Endothelial cell of hepatic sinusoid (primary cell): ENCODE data around the gene NRGN.

Experiments used
- in situ Hi-C: cut with HindIII; loops from 2 replicates; pipeline ENCODE4 v1.10.0; 2017; ENCODE audit warnings: low sequenced_read_pairs

Gene NRGN

GRCh38 chr11:124738713-124739478, 846 bp upstream of the NRGN start:
- in situ Hi-C loops = no loop called here

- in situ Hi-C loops = loop anchor here (5.0 kb wide), 1 partner anchor 43 kb away; no protein-coding TSS in a partner anchor
Observed at GRCh38 chr11:124740277-124740882, 638 bp downstream of the NRGN start.

- in situ Hi-C loops = loop anchor here (5.0 kb wide), 1 partner anchor 45 kb away; no protein-coding TSS in a partner anchor
Observed at GRCh38 chr11:124742555-124742954, 2.8 kb downstream of the NRGN start.

- in situ Hi-C loops = loop anchor here (5.0 kb wide), 1 partner anchor 46 kb away; no protein-coding TSS in a partner anchor
Observed at GRCh38 chr11:124743050-124743449, 3.3 kb downstream of the NRGN start.

GRCh38 chr11:124745270-124745834, 5.6 kb downstream of the NRGN start:
- in situ Hi-C loops = no loop called here

- in situ Hi-C loops = no loop called here
Observed at GRCh38 chr11:124745835-124746620, 6.3 kb downstream of the NRGN start.

GRCh38 chr11:124746621-124747243, 7.0 kb downstream of the NRGN start:
- in situ Hi-C loops = no loop called here

GRCh38 chr11:124747406-124748099, 7.8 kb downstream of the NRGN start:
- in situ Hi-C loops = no loop called here

GRCh38 chr11:124748100-124748418, 8.3 kb downstream of the NRGN start:
- in situ Hi-C loops = no loop called here

- in situ Hi-C loops = no loop called here
Observed at GRCh38 chr11:124748481-124749343, 9.0 kb downstream of the NRGN start.

GRCh38 chr11:124749912-124750311, 10.2 kb downstream of the NRGN start:
- in situ Hi-C loops = no loop called here

GRCh38 chr11:124751391-124751740, 11.6 kb downstream of the NRGN start:
- in situ Hi-C loops = no loop called here

GRCh38 chr11:124751741-124752470, 12.2 kb downstream of the NRGN start, which contains the start of gene VSIG2:
VSIG2 (minus strand) TSS chr11:124752255; CDS start chr11:124752137, 118 bp downstream.
- in situ Hi-C loops = no loop called here

GRCh38 chr11:124752471-124753102, 12.8 kb downstream of the NRGN start:
- in situ Hi-C loops = no loop called here

- in situ Hi-C loops = no loop called here
Observed at GRCh38 chr11:124753205-124753604, 13.5 kb downstream of the NRGN start.

GRCh38 chr11:124753624-124754023, 13.9 kb downstream of the NRGN start:
- in situ Hi-C loops = no loop called here

- in situ Hi-C loops = no loop called here
Observed at GRCh38 chr11:124754309-124754708, 14.6 kb downstream of the NRGN start.

- in situ Hi-C loops = no loop called here
Observed at GRCh38 chr11:124754710-124755109, 15.0 kb downstream of the NRGN start.
